MCF 10A (cell line): ENCODE results near the gene TUFT1. TPM values are rescaled to one million over a fixed set of nuclear protein-coding genes. Genes with fewer than 3 reads are reported as not detected.

Source experiments
- BruUV-seq: library from RNA; stranded (reverse); fragments of 400-500 nt; replicated peaks from 2 replicates; lab custom pipeline; 2021; lab: Mats Ljungman, UMichigan
- CTCF ChIA-PET: fragments of 300-600 bp; sonication (Branson Sonifier 250); formaldehyde crosslinking; extraction: SDS; loops from one replicate; lab custom pipeline; 2021; ENCODE audit warnings: antibody characterized with exemption, inconsistent platforms; lab: Yijun Ruan, JAX
- POLR2A ChIA-PET: fragments of 300-600, 350-650 bp; sonication (Branson Sonifier 250); formaldehyde crosslinking; extraction: SDS; loops from one replicate; lab custom pipeline; 2020; ENCODE audit warnings: antibody characterized with exemption, inconsistent platforms; lab: Yijun Ruan, JAX
- DNase-seq: peaks from one replicate; pipeline ENCODE4 v3.0.0-alpha.2; 2018; ENCODE audit not compliant: unreplicated experiment
- H3K27ac Mint-ChIP-seq: one replicate; pipeline ENCODE4 v1.8.0; 2022; ENCODE audit warnings: mild to moderate bottlenecking, low read depth, mixed read lengths; ENCODE audit not compliant: unreplicated experiment
- H3K27me3 Mint-ChIP-seq: one replicate; pipeline ENCODE4 v1.8.0; 2022; ENCODE audit warnings: mixed read lengths; ENCODE audit not compliant: insufficient read depth, unreplicated experiment
- H3K36me3 Mint-ChIP-seq: one replicate; pipeline ENCODE4 v1.8.0; 2022; ENCODE audit warnings: mild to moderate bottlenecking, moderate library complexity, mixed read lengths; ENCODE audit not compliant: insufficient read depth, unreplicated experiment
- H3K4me1 Mint-ChIP-seq: one replicate; pipeline ENCODE4 v1.8.0; 2022; ENCODE audit warnings: mixed read lengths; ENCODE audit not compliant: insufficient read depth, unreplicated experiment
- H3K4me3 Mint-ChIP-seq: one replicate; pipeline ENCODE4 v1.8.0; 2022; ENCODE audit warnings: mild to moderate bottlenecking, moderate library complexity, mixed read lengths; ENCODE audit not compliant: unreplicated experiment
- H3K9me3 Mint-ChIP-seq: one replicate; pipeline ENCODE4 v1.8.0; 2022; ENCODE audit warnings: mixed read lengths; ENCODE audit not compliant: unreplicated experiment
- CTCF ChIP-seq: fragments of 200-600 bp; IDR thresholded peaks from one replicate; pipeline ENCODE4 v1.8.0; 2022; ENCODE audit warnings: antibody characterized with exemption, mild to moderate bottlenecking; ENCODE audit not compliant: unreplicated experiment
- intact Hi-C: fragments of 100-400 bp; cut with micrococcal nuclease; formaldehyde crosslinking; loops from 2 replicates; pipeline ENCODE4 v1.14.1; 2022
- total RNA-seq: library from RNA; stranded (reverse); gene quantifications from 2 replicates; pipeline ENCODE4 v1.2.3, GENCODE V29; 2022

TUFT1 gene
- total RNA-seq, 1 experiment from 2014 or later = 162 TPM

- TF ChIP-seq CTCF = no peak
- Mint-ChIP-seq H3K4me1 (no peaks in the 10 kb centered on the region), H3K36me3 (no peaks in the 10 kb centered on the region), H3K27ac (no peak overlapping the region), H3K4me3 (no peak overlapping the region), H3K27me3 (no peaks in the 10 kb centered on the region), H3K9me3 (no peaks in the 10 kb centered on the region)
- ChIA-PET CTCF (interaction anchor here (0.6 to 2.0 kb wide), 5 partner anchors 52 to 1758 kb away, joined by 3 to 6 read pairs (median 4); no protein-coding TSS in a partner anchor), POLR2A (interaction anchor here (0.9 to 1.0 kb wide), 2 partner anchors 8 to 10 kb away, joined by 3 read pairs; no protein-coding TSS in a partner anchor)
- no TSS peak for BruUV-seq
- no peak for DNase-seq
- intact Hi-C loops = no loop called here
These were observed 10.3 kb upstream of the TUFT1 start for GRCh38 chr1:151529781-151530180.

GRCh38 chr1:151530461-151530860 is 9.6 kb upstream of the TUFT1 start:
- no peaks in the 10 kb centered on the region for H3K4me1 Mint-ChIP-seq
- CTCF ChIA-PET = interaction anchor here (0.6 to 2.0 kb wide), 6 partner anchors 53 to 1757 kb away, joined by 3 to 6 read pairs (median 3); no protein-coding TSS in a partner anchor
- no peaks in the 10 kb centered on the region for H3K27me3 Mint-ChIP-seq
- no TSS peak for BruUV-seq
- no peak overlapping the region for H3K4me3 Mint-ChIP-seq
- no peaks in the 10 kb centered on the region for H3K36me3 Mint-ChIP-seq
- no peak overlapping the region for H3K27ac Mint-ChIP-seq
- no peaks in the 10 kb centered on the region for H3K9me3 Mint-ChIP-seq
- DNase-seq = no peak
- intact Hi-C loops = no loop called here
- TF ChIP-seq CTCF = no peak
- POLR2A ChIA-PET = interaction anchor here (0.6 to 1.0 kb wide), 4 partner anchors 9 to 118 kb away, joined by 3 to 7 read pairs (median 4); no protein-coding TSS in a partner anchor

DNA sequence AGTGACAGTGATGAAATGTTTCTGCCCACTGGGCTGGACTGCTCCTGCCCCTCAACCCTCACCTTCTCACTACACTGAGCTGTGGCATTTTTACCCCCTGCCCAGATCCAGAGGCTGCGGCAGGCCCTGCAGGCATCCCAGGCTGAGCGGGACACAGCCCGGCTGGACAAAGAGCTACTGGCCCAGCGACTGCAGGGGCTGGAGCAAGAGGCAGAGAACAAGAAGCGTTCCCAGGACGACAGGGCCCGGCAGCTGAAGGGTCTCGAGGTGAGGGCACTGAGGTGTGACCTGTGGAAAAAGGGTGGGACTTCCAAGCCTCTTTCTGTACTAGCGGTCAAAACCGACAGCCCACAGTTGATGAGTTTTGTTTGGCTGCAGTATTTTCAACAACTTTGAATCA is 6.2 kb upstream of the TUFT1 start:
- Mint-ChIP-seq H3K27me3 (no peaks in the 10 kb centered on the region), H3K27ac (no peak overlapping the region), H3K4me1 (peaks cover 25% of the 10 kb centered on the region), H3K9me3 (no peaks in the 10 kb centered on the region), H3K36me3 (no peaks in the 10 kb centered on the region), H3K4me3 (no peak overlapping the region)
- intact Hi-C loops = loop anchor here (1.0 kb wide), 6 partner anchors 60 to 467 kb away; no protein-coding TSS in a partner anchor
- TF ChIP-seq CTCF = no peak
- ChIA-PET CTCF (interaction anchor here (0.5 to 6.3 kb wide), 21 partner anchors 15 to 306 kb away, joined by 3 to 53 read pairs (median 3); partner anchors contain the start of gene CGN), POLR2A (no interaction called here)
- no peak for DNase-seq
- no TSS peak for BruUV-seq

GRCh38 chr1:151534662-151535278 is 5.3 kb upstream of the TUFT1 start:
- POLR2A ChIA-PET = interaction anchor here (1.0 to 1.3 kb wide), 2 partner anchors 13 to 75 kb away, joined by 3 to 5 read pairs; partner anchors contain the start of gene POGZ
- H3K9me3 Mint-ChIP-seq = no peaks in the 10 kb centered on the region
- intact Hi-C loops = loop anchor here (1.0 kb wide), 6 partner anchors 60 to 467 kb away; no protein-coding TSS in a partner anchor
- CTCF ChIA-PET = interaction anchor here (0.6 to 6.3 kb wide), 21 partner anchors 10 to 311 kb away, joined by 3 to 53 read pairs (median 4); partner anchors contain the start of gene CGN
- H3K4me1 Mint-ChIP-seq = peaks cover 28% of the 10 kb centered on the region
- H3K36me3 Mint-ChIP-seq = no peaks in the 10 kb centered on the region
- no peaks in the 10 kb centered on the region for H3K27me3 Mint-ChIP-seq
- TF ChIP-seq CTCF = peak; percentile 95
- H3K27ac Mint-ChIP-seq = no peak overlapping the region
- peak; percentile 89 for DNase-seq
- no TSS peak for BruUV-seq
- H3K4me3 Mint-ChIP-seq = no peak overlapping the region
